Tibial nerve (tissue), 4 donors: ENCODE results near the gene THPO. TPM values are rescaled to one million over a fixed set of nuclear protein-coding genes. Genes with fewer than 3 reads are reported as not detected.
A peak's percentile ranks its signal among the peaks of the same experiment; 100 is the strongest.

Experiments used
- DNase-seq, 2 donors: peaks; one replicate each; pipeline ENCODE4 v3.0.0-alpha.2; 2019; ENCODE audit warnings: low spot score in 2 of 2
- H3K27ac ChIP-seq, 4 donors: fragments of 200-600 bp; sonication (generic) in 3 of 4; one replicate each; pipeline ENCODE4 v1.5.1; 2017 to 2019; ENCODE audit warnings: mild to moderate bottlenecking in 1 of 4
- H3K27me3 ChIP-seq, 2 donors: fragments of 200-600 bp; sonication (generic) in 1 of 2; one replicate each; pipeline versions ENCODE4 v1.5.1 to v1.6.0; 2017 to 2019
- H3K36me3 ChIP-seq, 3 donors: fragments of 200-600 bp; sonication (generic); one replicate each; pipeline ENCODE4 v1.5.1; 2018 to 2019
- H3K4me1 ChIP-seq, 4 donors: fragments of 200-600 bp; sonication (generic) in 3 of 4; one replicate each; pipeline ENCODE4 v1.5.1; 2017 to 2019
- H3K4me3 ChIP-seq, 4 donors: fragments of 200-600 bp; sonication (generic) in 3 of 4; one replicate each; pipeline ENCODE4 v1.5.1; 2017 to 2019; ENCODE audit warnings: mild to moderate bottlenecking in 1 of 4, moderate library complexity in 1 of 4
- H3K9me3 ChIP-seq, 4 donors: fragments of 200-600 bp; sonication (generic) in 3 of 4; one replicate each; pipeline ENCODE4 v1.5.1; 2017 to 2019
- EP300 ChIP-seq, 2 donors: sonication (generic); formaldehyde crosslinking; IDR thresholded peaks; one replicate each; pipeline ENCODE4 v1.6.1; 2017; ENCODE audit warnings: antibody characterized with exemption in 2 of 2, mild to moderate bottlenecking in 1 of 2
- POLR2A ChIP-seq, 2 donors: fragments of 450-650 bp; IDR thresholded peaks; one replicate each; pipeline ENCODE4 v1.6.1; 2017; ENCODE audit warnings: antibody characterized with exemption in 2 of 2, mild to moderate bottlenecking in 2 of 2, moderate library complexity in 2 of 2
- WGBS, 2 donors: methylation state at CpG; one replicate each; pipeline ENCODE4 v1.1.5; 2018; 5-methylcytosine and 5-hydroxymethylcytosine counted together
- total RNA-seq, 4 donors: library from RNA; depleted of rRNA; stranded (reverse); fragments of >200 nt; gene quantifications; one replicate each; pipeline ENCODE4 v1.1.0, GENCODE V29; 2016
- TF ChIP-seq, protein P1 (sequence below), 5 experiments: fragments of 200-600 bp in 3 of 5; fragments of 450-650 bp in 2 of 5; sonication (generic) in 3 of 5; IDR thresholded peaks; one replicate each; pipeline ENCODE4 v1.5.1; 2016 to 2019; ENCODE audit warnings: antibody characterized with exemption in 5 of 5, mild to moderate bottlenecking in 3 of 5, moderate library complexity in 2 of 5

THPO gene
- total RNA-seq, 4 donors from 2014 or later = 0.20 to 0.84 (median 0.44) TPM; not detected in 1

- Histone ChIP-seq H3K9me3 (no peaks in the 10 kb centered on the region), H3K27me3 (no peaks in the 10 kb centered on the region), H3K4me3 (no peak overlapping the region), H3K36me3 (peaks cover 0 to 48% (median 0%) of the 10 kb centered on the region in 3 donors), H3K4me1 (peaks cover 0 to 54% (median 17%) of the 10 kb centered on the region in 4 donors), H3K27ac (peak overlapping the region; percentile 17 to 76 (median 70))
- TF ChIP-seq EP300 (IDR thresholded peaks at IDR 0.05) (no peak), POLR2A (IDR thresholded peaks at IDR 0.05) (no peak)
- TF ChIP-seq, protein P1, sequence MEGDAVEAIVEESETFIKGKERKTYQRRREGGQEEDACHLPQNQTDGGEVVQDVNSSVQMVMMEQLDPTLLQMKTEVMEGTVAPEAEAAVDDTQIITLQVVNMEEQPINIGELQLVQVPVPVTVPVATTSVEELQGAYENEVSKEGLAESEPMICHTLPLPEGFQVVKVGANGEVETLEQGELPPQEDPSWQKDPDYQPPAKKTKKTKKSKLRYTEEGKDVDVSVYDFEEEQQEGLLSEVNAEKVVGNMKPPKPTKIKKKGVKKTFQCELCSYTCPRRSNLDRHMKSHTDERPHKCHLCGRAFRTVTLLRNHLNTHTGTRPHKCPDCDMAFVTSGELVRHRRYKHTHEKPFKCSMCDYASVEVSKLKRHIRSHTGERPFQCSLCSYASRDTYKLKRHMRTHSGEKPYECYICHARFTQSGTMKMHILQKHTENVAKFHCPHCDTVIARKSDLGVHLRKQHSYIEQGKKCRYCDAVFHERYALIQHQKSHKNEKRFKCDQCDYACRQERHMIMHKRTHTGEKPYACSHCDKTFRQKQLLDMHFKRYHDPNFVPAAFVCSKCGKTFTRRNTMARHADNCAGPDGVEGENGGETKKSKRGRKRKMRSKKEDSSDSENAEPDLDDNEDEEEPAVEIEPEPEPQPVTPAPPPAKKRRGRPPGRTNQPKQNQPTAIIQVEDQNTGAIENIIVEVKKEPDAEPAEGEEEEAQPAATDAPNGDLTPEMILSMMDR (IDR thresholded peaks at IDR 0.05) = no peak
- DNase-seq = no peak
- 34 to 39% methylated on average over 9 of the region's 9 CpGs for WGBS, 2 donors
Measured at GRCh38 chr3:184351511-184352148, 26.4 kb downstream of the THPO start.

GRCh38 chr3:184350618-184351017, 27.4 kb downstream of the THPO start:
- WGBS, 2 donors = 87 to 88% methylated on average over 6 of the region's 6 CpGs

GRCh38 chr3:184349563-184350470, 28.2 kb downstream of the THPO start:
- TF ChIP-seq, protein P1 (IDR thresholded peaks at IDR 0.05) = no peak
- no peak for TF ChIP-seq EP300 (IDR thresholded peaks at IDR 0.05)
- TF ChIP-seq POLR2A (IDR thresholded peaks at IDR 0.05) = no peak
- Histone ChIP-seq H3K9me3 (no peaks in the 10 kb centered on the region), H3K27ac (peak overlapping the region in 2 of 4 donors; percentile 67 to 73), H3K4me3 (no peak overlapping the region), H3K27me3 (no peaks in the 10 kb centered on the region), H3K36me3 (peaks cover 0 to 43% (median 0%) of the 10 kb centered on the region in 3 donors), H3K4me1 (peaks cover 0 to 53% (median 24%) of the 10 kb centered on the region in 4 donors)
- 56 to 65% methylated on average over 10 of the region's 10 CpGs for WGBS, 2 donors
- DNase-seq = no peak

More at GRCh38 chr3:184350618-184351017, 27.4 kb downstream of the THPO start:
- no peaks in the 10 kb centered on the region for H3K27me3 ChIP-seq
- H3K4me1 ChIP-seq = peaks cover 0 to 53% (median 19%) of the 10 kb centered on the region in 4 donors
- DNase-seq = no peak
- peak overlapping the region in 2 of 4 donors; percentile 66 to 73 for H3K27ac ChIP-seq
- peaks cover 0 to 44% (median 0%) of the 10 kb centered on the region in 3 donors for H3K36me3 ChIP-seq
- H3K4me3 ChIP-seq = no peak overlapping the region
- H3K9me3 ChIP-seq = no peaks in the 10 kb centered on the region
- TF ChIP-seq EP300 (IDR thresholded peaks at IDR 0.05) (no peak), POLR2A (IDR thresholded peaks at IDR 0.05) (no peak)
- TF ChIP-seq, protein P1 (IDR thresholded peaks at IDR 0.05) = no peak

- TF ChIP-seq EP300 (IDR thresholded peaks at IDR 0.05) (no peak), POLR2A (IDR thresholded peaks at IDR 0.05) (no peak)
- TF ChIP-seq, protein P1 (IDR thresholded peaks at IDR 0.05) = no peak
- Histone ChIP-seq H3K27ac (no peak overlapping the region), H3K4me3 (no peak overlapping the region), H3K36me3 (peaks cover 0 to 47% (median 0%) of the 10 kb centered on the region in 3 donors), H3K9me3 (no peaks in the 10 kb centered on the region), H3K27me3 (no peaks in the 10 kb centered on the region), H3K4me1 (peaks cover 0 to 54% (median 24%) of the 10 kb centered on the region in 4 donors)
- no peak for DNase-seq
- WGBS, 2 donors = 79 to 83% methylated on average over 4 of the region's 4 CpGs
Measured at GRCh38 chr3:184348057-184348382, 30.0 kb downstream of the THPO start.
